Measurements from ENCODE around the gene MYT1.
"Not testable (repeated sequence)": the region's sequence is repeated elsewhere in the genome, so short reads cannot be mapped to it uniquely, and the experiment has no call there.

Gene MYT1

GRCh38 chr20:64185276-64185900 is 21.1 kb downstream of the MYT1 start:
- no peak overlapping the region for H3K4me3 ChIP-seq (ENCODE audit: control insufficient read depth, low read depth, low read length)
- TF ChIP-seq CTCF (conservative IDR thresholded peaks at IDR 0.05; ENCODE audit: control insufficient read depth, insufficient read depth, low read depth, low read length) = no peak
- DNase-seq (ENCODE audit: low read depth) = no peak

GRCh38 chr20:64186071-64186598 is 21.9 kb downstream of the MYT1 start:
- no peak for DNase-seq (ENCODE audit: low read depth)
- no peak overlapping the region for H3K4me3 ChIP-seq (ENCODE audit: control insufficient read depth, low read depth, low read length)
- no peak for TF ChIP-seq CTCF (conservative IDR thresholded peaks at IDR 0.05; ENCODE audit: control insufficient read depth, insufficient read depth, low read depth, low read length)

GRCh38 chr20:64187213-64187612 is 23.0 kb downstream of the MYT1 start:
- H3K4me3 ChIP-seq (ENCODE audit: control insufficient read depth, low read depth, low read length); DNase-seq (ENCODE audit: low read depth): not testable (repeated sequence)

- no peak overlapping the region for H3K4me3 ChIP-seq (ENCODE audit: control insufficient read depth, low read depth, low read length)
- no peak for DNase-seq (ENCODE audit: low read depth)
- no peak for TF ChIP-seq CTCF (conservative IDR thresholded peaks at IDR 0.05; ENCODE audit: control insufficient read depth, insufficient read depth, low read depth, low read length)
Observed at GRCh38 chr20:64188091-64188490, 23.8 kb downstream of the MYT1 start.

GRCh38 chr20:64188682-64189529 is 24.7 kb downstream of the MYT1 start:
- peak; percentile 15 for DNase-seq (ENCODE audit: low read depth)
- H3K4me3 ChIP-seq (ENCODE audit: control insufficient read depth, low read depth, low read length) = no peak overlapping the region
- no peak for TF ChIP-seq CTCF (conservative IDR thresholded peaks at IDR 0.05; ENCODE audit: control insufficient read depth, insufficient read depth, low read depth, low read length)

- no peak for DNase-seq (ENCODE audit: low read depth)
- no peak overlapping the region for H3K4me3 ChIP-seq (ENCODE audit: control insufficient read depth, low read depth, low read length)
- TF ChIP-seq CTCF (conservative IDR thresholded peaks at IDR 0.05; ENCODE audit: control insufficient read depth, insufficient read depth, low read depth, low read length) = no peak
Observed at GRCh38 chr20:64189530-64189966, 25.3 kb downstream of the MYT1 start.

- H3K4me3 ChIP-seq (ENCODE audit: control insufficient read depth, low read depth, low read length) = no peak overlapping the region
- TF ChIP-seq CTCF (conservative IDR thresholded peaks at IDR 0.05; ENCODE audit: control insufficient read depth, insufficient read depth, low read depth, low read length) = no peak
- no peak for DNase-seq (ENCODE audit: low read depth)
Observed at GRCh38 chr20:64189986-64190385, 25.7 kb downstream of the MYT1 start.

Data from fibroblast of mammary gland (primary cell).